ENCODE data around the gene IRS1.
"Not testable (repeated sequence)": the region's sequence is repeated elsewhere in the genome, so short reads cannot be mapped to it uniquely, and the experiment has no call there.

Gene IRS1, protein sequence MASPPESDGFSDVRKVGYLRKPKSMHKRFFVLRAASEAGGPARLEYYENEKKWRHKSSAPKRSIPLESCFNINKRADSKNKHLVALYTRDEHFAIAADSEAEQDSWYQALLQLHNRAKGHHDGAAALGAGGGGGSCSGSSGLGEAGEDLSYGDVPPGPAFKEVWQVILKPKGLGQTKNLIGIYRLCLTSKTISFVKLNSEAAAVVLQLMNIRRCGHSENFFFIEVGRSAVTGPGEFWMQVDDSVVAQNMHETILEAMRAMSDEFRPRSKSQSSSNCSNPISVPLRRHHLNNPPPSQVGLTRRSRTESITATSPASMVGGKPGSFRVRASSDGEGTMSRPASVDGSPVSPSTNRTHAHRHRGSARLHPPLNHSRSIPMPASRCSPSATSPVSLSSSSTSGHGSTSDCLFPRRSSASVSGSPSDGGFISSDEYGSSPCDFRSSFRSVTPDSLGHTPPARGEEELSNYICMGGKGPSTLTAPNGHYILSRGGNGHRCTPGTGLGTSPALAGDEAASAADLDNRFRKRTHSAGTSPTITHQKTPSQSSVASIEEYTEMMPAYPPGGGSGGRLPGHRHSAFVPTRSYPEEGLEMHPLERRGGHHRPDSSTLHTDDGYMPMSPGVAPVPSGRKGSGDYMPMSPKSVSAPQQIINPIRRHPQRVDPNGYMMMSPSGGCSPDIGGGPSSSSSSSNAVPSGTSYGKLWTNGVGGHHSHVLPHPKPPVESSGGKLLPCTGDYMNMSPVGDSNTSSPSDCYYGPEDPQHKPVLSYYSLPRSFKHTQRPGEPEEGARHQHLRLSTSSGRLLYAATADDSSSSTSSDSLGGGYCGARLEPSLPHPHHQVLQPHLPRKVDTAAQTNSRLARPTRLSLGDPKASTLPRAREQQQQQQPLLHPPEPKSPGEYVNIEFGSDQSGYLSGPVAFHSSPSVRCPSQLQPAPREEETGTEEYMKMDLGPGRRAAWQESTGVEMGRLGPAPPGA (N-terminal part only)

DNA sequence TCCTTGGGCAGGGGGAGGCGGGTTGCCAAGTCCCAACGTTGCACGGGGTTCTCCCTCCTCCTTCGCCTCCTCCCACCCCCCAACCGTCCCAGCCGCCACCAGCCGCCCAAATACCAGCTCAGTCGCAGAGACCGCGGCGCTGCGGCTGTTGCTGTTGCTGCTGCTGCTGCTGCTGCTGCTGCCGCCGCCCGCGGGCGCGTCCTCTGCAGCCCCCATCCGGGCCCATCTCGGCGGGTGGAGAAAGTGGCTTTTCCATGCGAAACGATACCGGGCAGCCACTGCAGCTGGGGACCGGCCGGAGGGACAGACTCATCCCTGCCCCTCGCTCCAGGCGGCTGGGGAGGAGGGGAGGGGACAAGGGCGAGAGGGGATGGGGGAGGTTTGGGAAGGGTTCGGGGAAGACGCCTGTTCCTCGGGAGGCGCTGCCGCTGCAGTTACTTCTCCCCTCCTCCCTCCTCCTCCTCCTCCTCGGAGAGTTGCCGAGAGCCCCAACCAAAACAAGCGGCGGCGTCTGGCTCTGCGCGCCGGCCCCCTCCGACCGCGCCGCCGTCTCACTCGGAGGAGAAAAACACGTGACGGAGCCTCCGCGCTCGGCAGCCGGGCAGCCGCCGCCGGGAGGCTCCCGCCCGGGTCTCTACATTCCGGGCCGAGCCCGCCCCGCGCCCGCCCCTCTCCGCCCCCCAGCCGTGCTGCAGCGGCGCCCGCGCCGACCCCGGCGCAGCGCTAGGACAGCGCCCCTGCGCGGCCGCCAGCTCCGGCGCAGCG lies at the start of gene IRS1:
TSS of gene IRS1 (minus strand) at position 610 of the 765 bp plus-strand sequence. CDS start 1,082 bp downstream, outside the sequence.
- DNase-seq, result no peak

- DNase-seq, result no peak
Measured at GRCh38 chr2:226849349-226849748, 49.7 kb upstream of the IRS1 start.

- no peak for DNase-seq
Measured at GRCh38 chr2:226847511-226847910, 47.9 kb upstream of the IRS1 start.

GRCh38 chr2:226847090-226847489 lies 47.5 kb upstream of the IRS1 start:
- no peak for DNase-seq

DNA sequence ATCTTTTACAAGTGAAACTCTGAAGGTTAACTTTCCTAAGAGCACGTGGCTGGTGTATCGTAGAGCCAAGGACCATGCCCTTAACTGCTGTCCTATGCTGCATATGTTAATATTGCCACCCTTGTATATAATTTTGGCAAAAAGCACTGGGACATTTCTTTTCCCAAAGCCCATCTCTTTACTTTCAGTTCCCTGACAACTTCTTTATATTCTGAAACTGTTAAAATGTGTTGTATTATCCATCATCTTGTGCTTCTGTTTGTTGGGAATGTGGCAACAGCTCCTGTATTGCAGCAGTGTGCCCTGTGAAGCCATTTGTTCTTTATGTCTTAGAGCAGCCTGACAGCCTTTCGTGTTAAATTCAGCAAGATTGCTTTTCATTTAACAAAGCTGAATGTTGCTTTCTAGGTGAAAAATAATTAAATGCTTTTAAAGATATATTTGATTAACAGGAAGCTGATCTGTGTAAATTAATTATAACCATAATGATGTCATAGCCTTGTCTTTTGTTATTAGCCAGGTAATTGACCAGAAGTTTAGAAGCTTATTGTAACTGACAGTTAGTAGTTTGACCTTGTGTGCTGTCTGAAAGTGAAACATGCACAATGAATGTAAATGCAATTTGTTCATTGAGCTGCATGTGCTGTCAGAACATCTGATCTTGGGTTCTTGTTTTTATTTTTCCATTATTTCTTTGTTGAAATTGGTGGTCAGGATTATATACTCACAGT lies 45.9 kb upstream of the IRS1 start:
- no peak for DNase-seq

GRCh38 chr2:226843001-226843400 lies 43.4 kb upstream of the IRS1 start:
- DNase-seq, result not testable (repeated sequence)

- no peak for DNase-seq
Measured at GRCh38 chr2:226839951-226840350, 40.3 kb upstream of the IRS1 start.

GRCh38 chr2:226839161-226839560 lies 39.5 kb upstream of the IRS1 start:
- DNase-seq, result no peak

DNA sequence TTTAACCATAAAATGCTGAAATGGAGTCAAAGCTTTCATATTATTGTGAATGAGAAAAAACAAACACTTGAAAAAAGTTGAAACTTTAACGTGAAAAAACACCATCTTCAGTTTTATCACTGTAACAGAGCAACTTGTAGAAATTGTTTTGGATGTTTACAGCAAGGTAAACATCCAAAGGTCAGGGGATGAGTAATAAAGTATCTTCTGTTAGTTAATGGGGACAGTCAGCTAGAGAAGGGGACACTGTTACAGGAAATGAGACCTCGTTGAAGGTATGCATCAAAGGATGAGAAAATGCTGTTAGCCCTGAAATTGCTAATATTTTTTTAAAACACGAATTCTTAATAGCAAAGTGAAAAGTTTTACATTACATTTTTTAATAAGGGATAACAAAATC lies 39.1 kb upstream of the IRS1 start:
- no peak for DNase-seq

- no peak for DNase-seq
Measured at GRCh38 chr2:226837787-226838603, 38.4 kb upstream of the IRS1 start.

- DNase-seq, result no peak
Measured at GRCh38 chr2:226837334-226837733, 37.7 kb upstream of the IRS1 start.

DNA sequence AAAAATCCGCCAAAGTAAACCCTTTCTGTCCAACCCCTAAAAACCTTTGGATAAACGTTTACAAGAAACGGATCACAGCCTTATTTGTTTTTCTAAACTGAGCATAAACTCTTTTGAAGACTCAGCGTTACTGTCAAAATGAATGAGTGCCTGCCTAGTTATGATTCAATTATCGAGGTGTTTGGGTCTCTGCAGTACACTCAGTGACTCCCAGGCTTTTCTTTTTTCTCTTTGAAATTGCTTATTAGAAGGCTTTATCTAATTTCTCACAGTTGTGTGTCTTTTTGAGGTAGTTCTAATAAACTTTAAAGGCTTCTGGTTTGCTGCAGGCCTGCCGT lies 36.9 kb upstream of the IRS1 start:
- DNase-seq, result no peak

DNA sequence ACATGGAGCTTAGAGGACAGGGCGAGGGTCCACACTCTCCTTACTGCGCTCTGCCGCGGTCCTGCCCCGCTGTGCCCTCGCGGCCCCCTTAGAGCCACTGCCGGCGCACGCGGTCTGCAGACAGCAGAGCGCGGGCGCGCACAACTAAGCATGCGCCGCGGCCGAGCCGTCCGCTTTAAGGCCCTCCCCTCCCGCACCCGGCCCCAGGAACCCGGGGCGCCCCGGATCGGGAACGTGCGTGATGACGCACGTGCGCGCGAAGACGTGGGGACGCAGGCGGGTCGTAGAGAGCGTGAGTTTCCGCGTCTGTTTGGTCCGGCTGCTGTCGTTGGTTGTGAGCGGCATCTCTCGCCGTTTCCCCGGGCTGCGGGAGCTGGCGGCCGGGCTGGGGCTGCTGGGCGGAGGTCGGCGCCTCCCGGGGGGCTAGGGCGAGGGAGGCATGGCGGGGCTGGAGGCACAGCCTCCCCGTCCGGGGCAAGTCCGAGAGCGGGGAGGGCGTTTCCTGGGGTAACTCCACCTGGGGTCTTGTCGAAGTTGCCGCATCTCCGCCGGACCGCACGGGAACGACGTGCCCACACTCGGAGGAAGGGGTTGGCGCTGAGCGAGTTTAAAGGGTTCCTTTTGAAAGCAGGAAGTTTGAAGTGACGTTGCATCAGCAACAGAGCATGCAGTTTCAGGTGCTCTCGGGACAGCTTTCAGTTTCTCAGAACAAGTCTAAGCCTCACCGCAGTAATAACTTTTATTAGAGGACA lies 36.4 kb upstream of the IRS1 start, which contains the start of gene RHBDD1:
TSS of gene RHBDD1 (plus strand) at position 259 of the 752 bp plus-strand sequence. CDS start 28,640 bp downstream, outside the sequence.
- peak; percentile 92 for DNase-seq

DNA sequence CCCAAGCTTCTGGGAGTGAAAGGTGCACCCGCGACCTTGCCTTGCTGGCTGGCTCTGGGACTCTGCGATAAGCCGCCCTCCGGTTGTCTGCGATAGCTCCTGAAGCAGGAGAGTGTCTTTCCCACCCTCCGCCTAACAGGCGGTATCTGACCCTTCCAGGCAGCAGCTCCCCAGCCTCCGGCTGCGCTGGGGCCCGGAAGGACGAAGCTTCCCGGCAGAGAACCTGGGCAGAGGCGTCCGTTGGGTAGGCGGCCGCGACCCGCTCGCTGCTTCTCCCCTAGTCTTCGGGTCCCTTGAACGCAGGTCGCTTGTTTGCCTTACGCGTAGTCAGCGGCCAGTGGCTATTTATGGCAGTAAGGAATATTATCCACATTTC lies 35.8 kb upstream of the IRS1 start:
- DNase-seq, result peak; percentile 37

- not testable (repeated sequence) for DNase-seq
Measured at GRCh38 chr2:226834880-226835279, 35.3 kb upstream of the IRS1 start.

DNA sequence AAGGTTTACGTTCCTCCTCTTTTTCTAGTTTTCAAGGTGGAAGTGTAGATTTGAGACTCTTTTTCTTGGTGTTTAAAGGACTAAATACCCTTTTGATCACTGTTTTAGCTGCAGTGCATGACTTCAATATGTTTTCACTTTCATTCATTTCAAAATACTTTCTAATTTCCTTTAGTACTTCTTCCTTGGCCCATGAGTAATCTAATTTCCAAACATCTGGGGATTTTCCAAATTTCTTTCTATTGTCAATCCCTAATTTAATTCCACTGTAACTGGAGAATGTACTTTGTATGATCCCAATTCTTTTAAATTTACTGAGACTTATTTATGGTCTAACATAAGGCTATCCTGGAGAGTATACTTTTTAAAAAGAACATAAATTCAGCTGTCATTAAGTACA lies 32.4 kb upstream of the IRS1 start:
- DNase-seq, result no peak

- no peak for DNase-seq
Measured at GRCh38 chr2:226831266-226831665, 31.6 kb upstream of the IRS1 start.

GRCh38 chr2:226829721-226830631 lies 30.4 kb upstream of the IRS1 start:
- DNase-seq, result no peak

- DNase-seq, result no peak
Measured at GRCh38 chr2:226828191-226828590, 28.6 kb upstream of the IRS1 start.

All from activated T-cell treated with anti-CD3 and anti-CD28 coated beads for 4 hours (primary cell).